IMR-90 (cell line): Measurements from ENCODE around the gene SMTNL1.

Experiments
- BHLHE40 ChIP-seq: fragments of 150-350 bp; IDR thresholded peaks from 2 replicates; pipeline ENCODE4 v1.6.1; 2016; ENCODE audit warnings: mild to moderate bottlenecking, low read depth, low read length
- FOS ChIP-seq: fragments of 150-350 bp; IDR thresholded peaks from 2 replicates; pipeline ENCODE4 v1.6.1; 2016; ENCODE audit warnings: low read depth, low read length
- MAFK ChIP-seq: IDR thresholded peaks from 2 replicates; pipeline ENCODE4 v1.6.1; 2012; ENCODE audit warnings: low read depth, low read length, improper control_type of control experiment
- MXI1 ChIP-seq: IDR thresholded peaks from 2 replicates; pipeline ENCODE4 v1.6.1; 2012; ENCODE audit warnings: low read depth, mild to moderate bottlenecking, low read length, moderate library complexity, borderline replicate concordance
- POLR2A ChIP-seq: IDR thresholded peaks from 2 replicates; pipeline ENCODE4 v1.6.1; 2012; ENCODE audit warnings: mild to moderate bottlenecking, low read depth, low read length
- RAD21 ChIP-seq: IDR thresholded peaks from 2 replicates; pipeline ENCODE4 v1.6.1; 2012; ENCODE audit warnings: low read length, improper control_type of control experiment
- RCOR1 ChIP-seq: IDR thresholded peaks from 2 replicates; pipeline ENCODE4 v1.6.1; 2012; ENCODE audit warnings: mild to moderate bottlenecking, low read length, improper control_type of control experiment; ENCODE audit not compliant: insufficient replicate concordance
- TF ChIP-seq, protein P1 (sequence below): conservative IDR thresholded peaks from 2 replicates; pipeline ENCODE4 v1.5.1; 2012; ENCODE audit warnings: mild to moderate bottlenecking, low read depth, low read length, improper control_type of control experiment
- TF ChIP-seq, protein P2 (sequence below): fragments of 150-350 bp; IDR thresholded peaks from 2 replicates; pipeline ENCODE4 v1.6.1; 2016; ENCODE audit warnings: low read depth, mild to moderate bottlenecking, low read length, moderate library complexity, borderline replicate concordance

DNA sequence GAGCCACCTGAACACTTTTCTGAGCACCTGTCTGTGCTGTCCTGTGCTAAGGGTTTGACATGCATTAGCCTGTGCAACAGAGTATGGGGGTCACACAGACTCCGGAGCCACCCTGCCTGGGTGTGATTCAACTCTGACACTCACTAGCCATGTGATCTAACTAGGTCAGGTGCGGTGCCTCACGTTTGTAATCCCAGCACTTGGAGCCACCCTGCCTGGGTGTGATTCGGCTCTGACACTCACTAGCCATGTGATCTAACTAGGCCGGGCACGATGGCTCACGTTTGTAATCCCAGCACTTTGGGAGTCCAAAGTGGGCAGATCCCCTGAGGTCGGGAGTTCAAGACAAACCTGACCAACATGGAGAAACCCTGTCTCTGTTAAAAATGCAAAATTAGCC lies 18.6 kb downstream of the SMTNL1 start:
- TF ChIP-seq, protein P1, sequence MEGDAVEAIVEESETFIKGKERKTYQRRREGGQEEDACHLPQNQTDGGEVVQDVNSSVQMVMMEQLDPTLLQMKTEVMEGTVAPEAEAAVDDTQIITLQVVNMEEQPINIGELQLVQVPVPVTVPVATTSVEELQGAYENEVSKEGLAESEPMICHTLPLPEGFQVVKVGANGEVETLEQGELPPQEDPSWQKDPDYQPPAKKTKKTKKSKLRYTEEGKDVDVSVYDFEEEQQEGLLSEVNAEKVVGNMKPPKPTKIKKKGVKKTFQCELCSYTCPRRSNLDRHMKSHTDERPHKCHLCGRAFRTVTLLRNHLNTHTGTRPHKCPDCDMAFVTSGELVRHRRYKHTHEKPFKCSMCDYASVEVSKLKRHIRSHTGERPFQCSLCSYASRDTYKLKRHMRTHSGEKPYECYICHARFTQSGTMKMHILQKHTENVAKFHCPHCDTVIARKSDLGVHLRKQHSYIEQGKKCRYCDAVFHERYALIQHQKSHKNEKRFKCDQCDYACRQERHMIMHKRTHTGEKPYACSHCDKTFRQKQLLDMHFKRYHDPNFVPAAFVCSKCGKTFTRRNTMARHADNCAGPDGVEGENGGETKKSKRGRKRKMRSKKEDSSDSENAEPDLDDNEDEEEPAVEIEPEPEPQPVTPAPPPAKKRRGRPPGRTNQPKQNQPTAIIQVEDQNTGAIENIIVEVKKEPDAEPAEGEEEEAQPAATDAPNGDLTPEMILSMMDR: no peak
- TF ChIP-seq RCOR1 (no peak), MAFK (no peak), RAD21 (no peak), BHLHE40 (no peak), POLR2A (no peak), MXI1 (no peak), FOS (no peak)
- TF ChIP-seq, protein P2, sequence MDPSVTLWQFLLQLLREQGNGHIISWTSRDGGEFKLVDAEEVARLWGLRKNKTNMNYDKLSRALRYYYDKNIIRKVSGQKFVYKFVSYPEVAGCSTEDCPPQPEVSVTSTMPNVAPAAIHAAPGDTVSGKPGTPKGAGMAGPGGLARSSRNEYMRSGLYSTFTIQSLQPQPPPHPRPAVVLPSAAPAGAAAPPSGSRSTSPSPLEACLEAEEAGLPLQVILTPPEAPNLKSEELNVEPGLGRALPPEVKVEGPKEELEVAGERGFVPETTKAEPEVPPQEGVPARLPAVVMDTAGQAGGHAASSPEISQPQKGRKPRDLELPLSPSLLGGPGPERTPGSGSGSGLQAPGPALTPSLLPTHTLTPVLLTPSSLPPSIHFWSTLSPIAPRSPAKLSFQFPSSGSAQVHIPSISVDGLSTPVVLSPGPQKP: no peak
